Transverse colon (tissue), 4 donors: Measurements from ENCODE around the gene ARFGEF2. TPM values are rescaled to one million over a fixed set of nuclear protein-coding genes. Genes with fewer than 3 reads are reported as not detected.

Experiments used
- DNase-seq: peaks from one replicate; pipeline ENCODE4 v3.0.0-alpha.2; 2019
- H3K27ac ChIP-seq, 4 donors: fragments of 200-600 bp; sonication (generic); 2 replicates each; pipeline ENCODE4 v1.5.1; 2016 to 2018; ENCODE audit warnings: inconsistent platforms in 4 of 4
- H3K27me3 ChIP-seq: fragments of 200-600 bp; sonication (generic); 2 replicates; pipeline ENCODE4 v1.5.1; 2017; ENCODE audit warnings: inconsistent platforms
- H3K36me3 ChIP-seq, 4 donors: fragments of 200-600 bp; sonication (generic); 2 replicates each; pipeline ENCODE4 v1.5.1; 2017 to 2019; ENCODE audit warnings: inconsistent platforms in 4 of 4
- H3K4me1 ChIP-seq, 4 donors: fragments of 200-600 bp; sonication (generic); 2 replicates each; pipeline ENCODE4 v1.5.1; 2017 to 2020; ENCODE audit warnings: inconsistent platforms in 4 of 4
- H3K4me3 ChIP-seq, 4 donors: fragments of 200-600 bp; sonication (generic); 1 replicate in 1 of 4; 2 replicates in 3 of 4; pipeline versions ENCODE4 v1.5.1 to v1.6.1; 2017 to 2019; ENCODE audit warnings: inconsistent platforms in 4 of 4
- H3K9me3 ChIP-seq, 2 donors: fragments of 200-600 bp; sonication (generic); 2 replicates each; pipeline ENCODE4 v1.5.1; 2017 to 2019; ENCODE audit warnings: inconsistent platforms in 2 of 2
- EP300 ChIP-seq: sonication (generic); formaldehyde crosslinking; IDR thresholded peaks from one replicate; pipeline ENCODE4 v1.6.1; 2017; ENCODE audit warnings: antibody characterized with exemption, low read depth
- POLR2A ChIP-seq: fragments of 450-650 bp; IDR thresholded peaks from one replicate; pipeline ENCODE4 v1.6.1; 2016; ENCODE audit warnings: antibody characterized with exemption, mild to moderate bottlenecking, moderate library complexity
- POLR2AphosphoS5 ChIP-seq, 3 donors: sonication (generic); formaldehyde crosslinking; IDR thresholded peaks; one replicate each; pipeline ENCODE4 v1.6.1; 2016; ENCODE audit warnings: antibody characterized with exemption in 3 of 3
- WGBS, 2 donors: methylation state at CpG; one replicate each; pipeline ENCODE4 v1.1.5; 2018; ENCODE audit warnings: low coverage in 1 of 2; 5-methylcytosine and 5-hydroxymethylcytosine counted together
- in situ Hi-C, 4 donors: fragments of 200-750 bp; cut with MboI; loops; one replicate each; pipeline versions ENCODE4 v1.15.0 to v1.15.1; 2017; ENCODE audit warnings: low sequenced_read_pairs in 3 of 4, low pct_ligation_motif_present in 1 of 4, low pct_unique_long_range_greater_than_20kb in 1 of 4
- intact Hi-C: fragments of 100-400 bp; cut with DNase I; formaldehyde crosslinking; loops from one replicate; pipeline ENCODE4 v1.15.1; 2023; ENCODE audit warnings: low total_unique reads
- total RNA-seq, 4 donors: library from RNA; depleted of rRNA; stranded (reverse); fragments of >200 nt; gene quantifications; one replicate each; pipeline ENCODE4 v1.1.0, GENCODE V29; 2016
- TF ChIP-seq, protein P1 (sequence below), 5 experiments: fragments of 200-600 bp in 3 of 5; fragments of 450-650 bp in 2 of 5; sonication (generic) in 3 of 5; IDR thresholded peaks; 1 replicate in 2 of 5; 2 replicates in 3 of 5; pipeline ENCODE4 v1.5.1; 2016 to 2017; ENCODE audit warnings: antibody characterized with exemption in 5 of 5, inconsistent platforms in 3 of 5, mild to moderate bottlenecking in 2 of 5, moderate library complexity in 1 of 5

Gene ARFGEF2
- total RNA-seq, 4 donors from 2014 or later = 52.5 to 69.5 (median 68.5) TPM

DNA sequence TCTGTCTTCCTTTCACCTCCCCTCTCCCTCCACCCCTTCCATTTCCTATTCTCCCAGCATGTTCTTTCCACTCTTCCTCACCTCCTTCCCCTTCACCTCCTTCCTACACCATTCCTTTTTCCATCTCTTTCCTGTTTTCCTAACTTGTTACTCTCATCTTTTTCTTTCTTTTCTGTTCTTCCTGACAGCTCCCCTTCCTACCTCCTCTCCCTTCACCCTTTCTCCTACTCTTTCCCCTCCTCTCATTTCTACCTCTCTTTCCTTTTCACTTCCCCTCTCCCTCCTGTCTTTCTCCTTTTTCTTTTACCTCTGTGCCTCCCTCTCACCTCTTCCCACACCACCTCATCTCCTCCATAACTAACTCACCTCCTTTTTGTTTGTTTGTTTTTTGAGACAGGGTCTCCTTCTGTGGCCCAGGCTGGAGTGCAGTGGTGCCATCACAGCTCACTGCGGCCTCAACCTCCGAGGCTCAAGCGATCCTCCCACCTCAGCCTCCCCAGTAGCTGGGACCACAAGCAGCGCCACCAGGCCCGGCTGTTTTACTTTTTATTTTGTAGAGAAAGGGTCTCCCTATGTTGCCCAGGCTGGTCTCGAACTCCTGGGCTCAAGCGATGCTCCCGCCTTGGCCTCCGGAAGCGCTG, 864 bp upstream of the ARFGEF2 start:
- no peaks in the 10 kb centered on the region for H3K36me3 ChIP-seq
- 23% methylated on average over 10 of the region's 10 CpGs; no CpG with 5 or more reads in 1 of the 2 donors for WGBS, 2 donors
- H3K9me3 ChIP-seq = no peaks in the 10 kb centered on the region
- H3K4me1 ChIP-seq = peaks cover 10 to 52% (median 35%) of the 10 kb centered on the region in 4 donors
- no peak for DNase-seq
- in situ Hi-C loops (no loop called here), intact Hi-C loops (no loop called here)
- no peaks in the 10 kb centered on the region for H3K27me3 ChIP-seq
- peak overlapping the region; percentile 95 to 99 (median 98) for H3K27ac ChIP-seq
- no peak for TF ChIP-seq EP300
- H3K4me3 ChIP-seq = peak overlapping the region; percentile 52 to 97 (median 86)

GRCh38 chr20:48921883-48922820, 641 bp downstream of the ARFGEF2 start:
- peak overlapping the region; percentile 73 to 97 (median 86) for H3K4me3 ChIP-seq
- no peak for TF ChIP-seq EP300
- TF ChIP-seq POLR2AphosphoS5 (IDR thresholded peaks at IDR 0.05) = no peak
- no peak for TF ChIP-seq POLR2A
- TF ChIP-seq, protein P1, sequence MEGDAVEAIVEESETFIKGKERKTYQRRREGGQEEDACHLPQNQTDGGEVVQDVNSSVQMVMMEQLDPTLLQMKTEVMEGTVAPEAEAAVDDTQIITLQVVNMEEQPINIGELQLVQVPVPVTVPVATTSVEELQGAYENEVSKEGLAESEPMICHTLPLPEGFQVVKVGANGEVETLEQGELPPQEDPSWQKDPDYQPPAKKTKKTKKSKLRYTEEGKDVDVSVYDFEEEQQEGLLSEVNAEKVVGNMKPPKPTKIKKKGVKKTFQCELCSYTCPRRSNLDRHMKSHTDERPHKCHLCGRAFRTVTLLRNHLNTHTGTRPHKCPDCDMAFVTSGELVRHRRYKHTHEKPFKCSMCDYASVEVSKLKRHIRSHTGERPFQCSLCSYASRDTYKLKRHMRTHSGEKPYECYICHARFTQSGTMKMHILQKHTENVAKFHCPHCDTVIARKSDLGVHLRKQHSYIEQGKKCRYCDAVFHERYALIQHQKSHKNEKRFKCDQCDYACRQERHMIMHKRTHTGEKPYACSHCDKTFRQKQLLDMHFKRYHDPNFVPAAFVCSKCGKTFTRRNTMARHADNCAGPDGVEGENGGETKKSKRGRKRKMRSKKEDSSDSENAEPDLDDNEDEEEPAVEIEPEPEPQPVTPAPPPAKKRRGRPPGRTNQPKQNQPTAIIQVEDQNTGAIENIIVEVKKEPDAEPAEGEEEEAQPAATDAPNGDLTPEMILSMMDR (IDR thresholded peaks at IDR 0.05) = peak in 1 of 5 experiments; percentile 7
- intact Hi-C loops = no loop called here
- WGBS, 2 donors = 5 to 21% methylated on average over 5 to 34 of the region's 34 CpGs
- in situ Hi-C loops = no loop called here
- H3K27me3 ChIP-seq = no peaks in the 10 kb centered on the region
- peak overlapping the region; percentile 95 to 99 (median 98) for H3K27ac ChIP-seq
- H3K9me3 ChIP-seq = no peaks in the 10 kb centered on the region
- H3K36me3 ChIP-seq = no peaks in the 10 kb centered on the region
- peaks cover 15 to 67% (median 43%) of the 10 kb centered on the region in 4 donors for H3K4me1 ChIP-seq
- peak; percentile 67 for DNase-seq

- Histone ChIP-seq H3K36me3 (no peaks in the 10 kb centered on the region), H3K9me3 (no peaks in the 10 kb centered on the region), H3K4me1 (peaks cover 15 to 76% (median 51%) of the 10 kb centered on the region in 4 donors), H3K4me3 (peak overlapping the region in 3 of 4 donors; percentile 77 to 97 (median 95)), H3K27me3 (no peaks in the 10 kb centered on the region), H3K27ac (peak overlapping the region; percentile 95 to 99 (median 98))
- intact Hi-C loops = no loop called here
- in situ Hi-C loops = no loop called here
- DNase-seq = no peak
- TF ChIP-seq, protein P1 (IDR thresholded peaks at IDR 0.05) = no peak
- TF ChIP-seq POLR2AphosphoS5 (IDR thresholded peaks at IDR 0.05) = no peak
- no peak for TF ChIP-seq POLR2A
- TF ChIP-seq EP300 = no peak
- 22 to 29% methylated on average over 3 to 4 of the region's 4 CpGs for WGBS, 2 donors
These were observed 1.7 kb downstream of the ARFGEF2 start for GRCh38 chr20:48923149-48923718.

DNA sequence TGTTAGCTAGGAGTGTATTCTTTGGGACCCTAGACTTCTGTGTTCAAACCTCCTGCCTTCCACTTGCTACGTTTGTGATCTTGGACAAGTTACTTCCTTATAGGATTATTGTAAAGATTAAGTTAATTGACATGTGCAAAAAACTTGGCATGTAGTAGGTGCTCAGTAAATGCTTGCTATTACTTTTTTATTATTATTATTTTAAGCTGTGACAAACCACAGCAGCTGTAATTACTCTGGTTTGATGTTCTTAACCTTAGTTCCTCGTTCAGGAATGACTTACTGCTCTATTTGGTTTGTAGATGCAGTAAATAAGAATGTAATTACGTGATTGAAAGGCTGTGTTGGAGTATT, 3.2 kb downstream of the ARFGEF2 start:
- Histone ChIP-seq H3K36me3 (no peaks in the 10 kb centered on the region), H3K4me3 (peak overlapping the region in 1 of 4 donors; percentile 77), H3K9me3 (no peaks in the 10 kb centered on the region), H3K27ac (peak overlapping the region; percentile 95 to 99 (median 98)), H3K27me3 (no peaks in the 10 kb centered on the region), H3K4me1 (peaks cover 26 to 88% (median 64%) of the 10 kb centered on the region in 4 donors)
- DNase-seq = no peak
- intact Hi-C loops = no loop called here
- 38 to 39% methylated on average over 3 of the region's 3 CpGs for WGBS, 2 donors
- in situ Hi-C loops = no loop called here
- TF ChIP-seq POLR2AphosphoS5 (IDR thresholded peaks at IDR 0.05) (no peak), POLR2A (no peak), EP300 (no peak)
- TF ChIP-seq, protein P1 (IDR thresholded peaks at IDR 0.05) = no peak
